ENCODE data around the gene THTPA. TPM values are rescaled to one million over a fixed set of nuclear protein-coding genes. Genes with fewer than 3 reads are reported as not detected.

The THTPA gene
- total and polyA plus RNA-seq, 2 of the 13 experiments (the other 11 are each of a cell fraction or from before 2014, with no cell fraction given) = 7.4 to 8.7 TPM

DNA sequence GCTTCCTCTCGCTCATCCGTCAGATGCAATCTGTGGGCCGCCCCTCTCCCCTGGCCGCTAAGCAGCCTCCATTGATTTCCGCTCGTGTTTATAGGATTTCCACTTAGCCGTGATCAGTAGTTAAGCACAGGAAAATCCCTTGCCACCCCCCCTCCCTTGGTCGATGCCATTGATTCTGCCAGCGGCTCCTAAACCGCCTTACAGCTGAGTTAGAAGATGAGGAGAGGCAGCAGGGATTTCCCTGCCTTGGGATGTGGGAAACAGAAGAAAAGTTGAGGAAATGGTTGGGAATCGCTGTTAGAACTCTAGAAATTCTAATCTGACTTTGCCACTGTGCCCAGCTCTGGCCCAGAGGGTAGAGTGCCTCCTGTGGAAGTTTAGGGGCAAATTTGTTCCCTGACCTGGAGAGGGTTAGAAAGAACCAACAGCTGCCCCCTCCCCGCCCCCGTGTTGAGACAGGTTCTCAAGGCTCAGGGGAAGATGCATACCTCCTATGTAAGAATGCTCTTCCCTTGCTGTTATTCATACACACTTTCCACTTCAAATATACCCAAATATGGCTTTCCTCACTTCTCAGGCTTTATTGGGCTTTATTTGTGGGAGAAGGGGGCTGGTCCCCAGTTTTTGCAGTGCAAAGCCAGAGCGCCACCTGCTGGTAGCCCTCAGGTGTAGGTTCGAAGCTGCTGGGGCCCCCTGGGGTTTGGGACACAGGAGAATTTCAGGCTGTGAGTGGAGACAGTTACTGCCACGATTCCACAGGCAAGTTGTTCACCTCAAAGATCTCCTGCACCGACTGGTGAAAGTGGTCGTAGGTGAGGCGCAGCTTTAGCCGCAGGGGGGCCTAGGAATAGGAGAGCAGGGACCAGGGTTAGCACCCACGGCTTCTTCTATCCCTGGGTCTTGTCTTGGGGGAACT is 3.2 kb downstream of the THTPA start (continued):
- no peak for TF ChIP-seq RXRB (CRISPR knock-in tag; IDR thresholded peaks at IDR 0.05; ENCODE audit: borderline replicate concordance)
- TF ChIP-seq, protein P1, sequence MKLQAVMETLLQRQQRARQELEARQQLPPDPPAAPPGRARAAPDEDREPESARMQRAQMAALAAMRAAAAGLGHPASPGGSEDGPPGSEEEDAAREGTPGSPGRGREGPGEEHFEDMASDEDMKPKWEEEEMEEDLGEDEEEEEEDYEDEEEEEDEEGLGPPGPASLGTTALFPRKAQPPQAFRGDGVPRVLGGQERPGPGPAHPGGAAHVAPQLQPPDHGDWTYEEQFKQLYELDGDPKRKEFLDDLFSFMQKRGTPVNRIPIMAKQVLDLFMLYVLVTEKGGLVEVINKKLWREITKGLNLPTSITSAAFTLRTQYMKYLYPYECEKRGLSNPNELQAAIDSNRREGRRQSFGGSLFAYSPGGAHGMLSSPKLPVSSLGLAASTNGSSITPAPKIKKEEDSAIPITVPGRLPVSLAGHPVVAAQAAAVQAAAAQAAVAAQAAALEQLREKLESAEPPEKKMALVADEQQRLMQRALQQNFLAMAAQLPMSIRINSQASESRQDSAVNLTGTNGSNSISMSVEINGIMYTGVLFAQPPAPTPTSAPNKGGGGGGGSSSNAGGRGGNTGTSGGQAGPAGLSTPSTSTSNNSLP (IDR thresholded peaks at IDR 0.05; ENCODE audit: low read depth, low read length) = no peak
- no peak for TF ChIP-seq PITX1 (CRISPR knock-in tag; IDR thresholded peaks at IDR 0.05)
- TF ChIP-seq, protein P2, sequence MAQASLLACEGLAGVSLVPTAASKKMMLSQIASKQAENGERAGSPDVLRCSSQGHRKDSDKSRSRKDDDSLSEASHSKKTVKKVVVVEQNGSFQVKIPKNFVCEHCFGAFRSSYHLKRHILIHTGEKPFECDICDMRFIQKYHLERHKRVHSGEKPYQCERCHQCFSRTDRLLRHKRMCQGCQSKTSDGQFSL (CRISPR knock-in tag; IDR thresholded peaks at IDR 0.05) = no peak
- peak; percentile 44; the same call in 1 of the 2 replicates for TF ChIP-seq DMAP1 (CRISPR knock-in tag; IDR thresholded peaks at IDR 0.05)
- no peak for TF ChIP-seq ZNF557 (CRISPR knock-in tag; IDR thresholded peaks at IDR 0.05)
- TF ChIP-seq ZNF24 (IDR thresholded peaks at IDR 0.05) = no peak
- TF ChIP-seq ZNF772 (CRISPR knock-in tag; IDR thresholded peaks at IDR 0.05) = 0 out of 2 replicates have a peak, but pooled peaks have one; percentile 39
- no peak for TF ChIP-seq JARID2 (CRISPR knock-in tag; IDR thresholded peaks at IDR 0.05; ENCODE audit: insufficient replicate concordance)
- no peak for TF ChIP-seq ZNF589 (CRISPR knock-in tag; conservative IDR thresholded peaks at IDR 0.05)
- no peak for TF ChIP-seq ARNT2 (CRISPR knock-in tag; IDR thresholded peaks at IDR 0.05; ENCODE audit: low read depth)
- TF ChIP-seq ZNF614 (CRISPR knock-in tag; IDR thresholded peaks at IDR 0.05; ENCODE audit: borderline replicate concordance) = peak; percentile 20; the same call in 1 of the 2 replicates
- TF ChIP-seq, protein P3, sequence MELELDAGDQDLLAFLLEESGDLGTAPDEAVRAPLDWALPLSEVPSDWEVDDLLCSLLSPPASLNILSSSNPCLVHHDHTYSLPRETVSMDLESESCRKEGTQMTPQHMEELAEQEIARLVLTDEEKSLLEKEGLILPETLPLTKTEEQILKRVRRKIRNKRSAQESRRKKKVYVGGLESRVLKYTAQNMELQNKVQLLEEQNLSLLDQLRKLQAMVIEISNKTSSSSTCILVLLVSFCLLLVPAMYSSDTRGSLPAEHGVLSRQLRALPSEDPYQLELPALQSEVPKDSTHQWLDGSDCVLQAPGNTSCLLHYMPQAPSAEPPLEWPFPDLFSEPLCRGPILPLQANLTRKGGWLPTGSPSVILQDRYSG (CRISPR knock-in tag; IDR thresholded peaks at IDR 0.05) = no peak
- TF ChIP-seq SMAD9 (CRISPR knock-in tag; IDR thresholded peaks at IDR 0.05) = no peak
- TF ChIP-seq, protein P4, sequence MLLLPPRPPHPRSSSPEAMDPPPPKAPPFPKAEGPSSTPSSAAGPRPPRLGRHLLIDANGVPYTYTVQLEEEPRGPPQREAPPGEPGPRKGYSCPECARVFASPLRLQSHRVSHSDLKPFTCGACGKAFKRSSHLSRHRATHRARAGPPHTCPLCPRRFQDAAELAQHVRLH (CRISPR knock-in tag; IDR thresholded peaks at IDR 0.05; ENCODE audit: borderline replicate concordance, low read depth) = peak; percentile 81; the same call in 1 of the 2 replicates
- no peak for TF ChIP-seq ISX (CRISPR knock-in tag; conservative IDR thresholded peaks at IDR 0.05)
- 0 out of 2 replicates have a peak, but pooled peaks have one; percentile 2 for TF ChIP-seq RBFOX2 (IDR thresholded peaks at IDR 0.05; ENCODE audit: low read depth, low read length)
- 0 out of 2 replicates have a peak, but pooled peaks have one; percentile 38 for TF ChIP-seq ZNF30 (CRISPR knock-in tag; IDR thresholded peaks at IDR 0.05)
- TF ChIP-seq, protein P5, sequence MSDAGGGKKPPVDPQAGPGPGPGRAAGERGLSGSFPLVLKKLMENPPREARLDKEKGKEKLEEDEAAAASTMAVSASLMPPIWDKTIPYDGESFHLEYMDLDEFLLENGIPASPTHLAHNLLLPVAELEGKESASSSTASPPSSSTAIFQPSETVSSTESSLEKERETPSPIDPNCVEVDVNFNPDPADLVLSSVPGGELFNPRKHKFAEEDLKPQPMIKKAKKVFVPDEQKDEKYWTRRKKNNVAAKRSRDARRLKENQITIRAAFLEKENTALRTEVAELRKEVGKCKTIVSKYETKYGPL (CRISPR knock-in tag; IDR thresholded peaks at IDR 0.05) = no peak
- no peak for TF ChIP-seq SPEN (CRISPR knock-in tag; IDR thresholded peaks at IDR 0.05; ENCODE audit: low read depth)
- no peak for TF ChIP-seq SRSF4 (IDR thresholded peaks at IDR 0.05; ENCODE audit: low read depth, low read length, poor library complexity, severe bottlenecking)
- no peak for TF ChIP-seq ZNF530 (CRISPR knock-in tag; IDR thresholded peaks at IDR 0.05; ENCODE audit: low read depth)
- no peak for TF ChIP-seq ZNF432 (CRISPR knock-in tag; IDR thresholded peaks at IDR 0.05; ENCODE audit: borderline replicate concordance)
- TF ChIP-seq ZNF75D (CRISPR knock-in tag; IDR thresholded peaks at IDR 0.05; ENCODE audit: borderline replicate concordance) = no peak
- TF ChIP-seq ZSCAN25 (CRISPR knock-in tag; IDR thresholded peaks at IDR 0.05) = no peak

Data from HepG2 (cell line).